Measurements from ENCODE around the gene OR2L2.

- TF ChIP-seq POLR2AphosphoS5 (IDR thresholded peaks at IDR 0.05) (no peak), POLR2A (IDR thresholded peaks at IDR 0.05) (no peak)
Observed at GRCh38 chr1:248029770-248030169, at the start of gene OR2L2.

All from spleen (tissue), 3 donors.